ENCODE measurements around the gene SH3BGRL2. TPM values are rescaled to one million over a fixed set of nuclear protein-coding genes. Genes with fewer than 3 reads are reported as not detected.

Gene SH3BGRL2
- total RNA-seq, 2 donors from 2014 or later = 26.4 to 29.1 TPM

GRCh38 chr6:79602859-79603258 lies 28.3 kb upstream of the SH3BGRL2 start:
- intact Hi-C loops (cut with DNase I) = no loop called here
- no peak for TF ChIP-seq CTCF (IDR thresholded peaks at IDR 0.05)
- TF ChIP-seq POLR2A (IDR thresholded peaks at IDR 0.05) = no peak
- no peak for ATAC-seq

GRCh38 chr6:79604583-79605037 lies 26.5 kb upstream of the SH3BGRL2 start:
- Histone ChIP-seq H3K4me3 (no peak overlapping the region), H3K27ac (no peak overlapping the region), H3K27me3 (no peaks in the 10 kb centered on the region), H3K36me3 (replicated peaks in 1 of 2; ENCODE audit: insufficient read depth in 1 of 2, low read depth in 2 of 2) (no peaks in the 10 kb centered on the region), H3K9me3 (no peaks in the 10 kb centered on the region), H3K4me1 (peaks cover 26% of the 10 kb centered on the region)
- intact Hi-C loops (cut with DNase I) = no loop called here
- ATAC-seq (no peak), DNase-seq (no peak)
- TF ChIP-seq POLR2A (IDR thresholded peaks at IDR 0.05) (no peak), CTCF (IDR thresholded peaks at IDR 0.05) (no peak)
- 84 to 87% methylated on average over 4 of the region's 4 CpGs for WGBS, 2 donors

More at GRCh38 chr6:79602859-79603258, 28.3 kb upstream of the SH3BGRL2 start:
- no peak overlapping the region for H3K27ac ChIP-seq
- no peak for DNase-seq
- H3K9me3 ChIP-seq = no peaks in the 10 kb centered on the region
- H3K27me3 ChIP-seq = no peaks in the 10 kb centered on the region
- no peaks in the 10 kb centered on the region for H3K36me3 ChIP-seq (replicated peaks in 1 of 2; ENCODE audit: insufficient read depth in 1 of 2, low read depth in 2 of 2)
- peaks cover 31% of the 10 kb centered on the region for H3K4me1 ChIP-seq
- no peak overlapping the region for H3K4me3 ChIP-seq

- H3K27me3 ChIP-seq = no peaks in the 10 kb centered on the region
- WGBS, 2 donors = 89 to 92% methylated on average over 3 of the region's 3 CpGs
- DNase-seq = no peak
- H3K36me3 ChIP-seq (replicated peaks in 1 of 2; ENCODE audit: insufficient read depth in 1 of 2, low read depth in 2 of 2) = no peaks in the 10 kb centered on the region
- H3K4me3 ChIP-seq = no peak overlapping the region
- peaks cover 22% of the 10 kb centered on the region for H3K4me1 ChIP-seq
- H3K27ac ChIP-seq = no peak overlapping the region
- intact Hi-C loops (cut with DNase I) = no loop called here
- TF ChIP-seq POLR2A (IDR thresholded peaks at IDR 0.05) (no peak), CTCF (IDR thresholded peaks at IDR 0.05) (no peak)
- ATAC-seq = no peak
- no peaks in the 10 kb centered on the region for H3K9me3 ChIP-seq
These were observed 26.1 kb upstream of the SH3BGRL2 start for GRCh38 chr6:79605061-79605460.

GRCh38 chr6:79605968-79606764 lies 25.0 kb upstream of the SH3BGRL2 start:
- intact Hi-C loops (cut with DNase I) = no loop called here
- Histone ChIP-seq H3K9me3 (no peaks in the 10 kb centered on the region), H3K27ac (no peak overlapping the region), H3K4me3 (no peak overlapping the region), H3K27me3 (no peaks in the 10 kb centered on the region), H3K4me1 (peaks cover 11% of the 10 kb centered on the region), H3K36me3 (replicated peaks in 1 of 2; ENCODE audit: insufficient read depth in 1 of 2, low read depth in 2 of 2) (no peaks in the 10 kb centered on the region)
- DNase-seq (no peak), ATAC-seq (peak; percentile 50)
- TF ChIP-seq POLR2A (IDR thresholded peaks at IDR 0.05) (no peak), CTCF (IDR thresholded peaks at IDR 0.05) (no peak)
- 52 to 53% methylated on average over 4 of the region's 4 CpGs for WGBS, 2 donors

GRCh38 chr6:79607000-79607399 lies 24.1 kb upstream of the SH3BGRL2 start:
- TF ChIP-seq POLR2A (IDR thresholded peaks at IDR 0.05) (no peak), CTCF (IDR thresholded peaks at IDR 0.05) (no peak)
- no peak for DNase-seq
- no peak overlapping the region for H3K4me3 ChIP-seq
- peaks cover 7% of the 10 kb centered on the region for H3K4me1 ChIP-seq
- ATAC-seq = no peak
- WGBS, 2 donors = 37 to 61% methylated on average over 3 of the region's 3 CpGs
- no peaks in the 10 kb centered on the region for H3K9me3 ChIP-seq
- intact Hi-C loops (cut with DNase I) = no loop called here
- no peaks in the 10 kb centered on the region for H3K36me3 ChIP-seq (replicated peaks in 1 of 2; ENCODE audit: insufficient read depth in 1 of 2, low read depth in 2 of 2)
- no peak overlapping the region for H3K27ac ChIP-seq
- no peaks in the 10 kb centered on the region for H3K27me3 ChIP-seq
